Iris pigment epithelial cell (primary cell): ENCODE measurements around the gene GREB1.
A peak's percentile ranks its signal among the peaks of the same experiment; 100 is the strongest.

Experiments
- DNase-seq: peaks from one replicate; pipeline ENCODE4 v3.0.0-alpha.2; 2011; ENCODE audit warnings: low read depth

The GREB1 gene

DNA sequence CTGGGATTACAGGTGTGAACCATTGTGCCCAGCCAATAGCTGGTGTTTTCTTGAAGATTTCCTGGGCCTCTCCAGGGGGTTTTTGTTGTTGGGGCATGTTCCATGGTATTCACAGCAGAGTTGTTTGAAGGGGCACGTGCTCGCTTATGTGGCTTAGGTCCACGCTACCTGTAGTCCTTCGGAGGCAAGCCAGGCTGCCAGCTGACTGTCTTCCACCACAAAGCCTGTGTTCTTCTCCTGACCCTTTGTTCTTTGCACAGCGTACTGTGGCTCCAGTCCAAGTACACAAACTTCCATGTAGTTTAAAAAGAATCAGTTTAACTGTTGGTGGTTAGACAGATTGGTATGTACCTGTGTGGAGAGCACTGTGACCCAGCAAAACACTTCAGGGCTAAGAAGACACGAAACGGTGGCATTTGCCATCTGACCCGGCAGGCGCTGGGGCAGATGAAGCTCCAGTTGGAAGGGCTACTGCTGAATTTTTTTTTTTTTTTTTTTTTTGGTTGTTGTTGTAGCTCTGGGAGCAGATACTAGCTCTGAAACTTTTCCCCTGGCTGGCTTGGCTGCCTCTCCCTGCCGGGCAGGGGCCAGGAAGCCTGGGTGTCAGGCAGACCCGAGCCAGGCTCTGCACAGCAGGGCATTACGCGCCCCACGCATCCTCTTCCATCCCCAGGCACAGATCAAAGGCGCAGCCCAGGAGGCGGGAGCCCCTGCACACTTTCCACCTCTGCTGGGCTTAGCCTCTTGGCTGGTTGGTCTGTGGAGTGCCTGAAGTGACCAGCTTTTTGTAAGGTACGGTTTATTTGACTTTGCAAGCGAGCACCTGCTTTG is 5.7 kb downstream of the GREB1 start:
- DNase-seq = peak; percentile 23

DNA sequence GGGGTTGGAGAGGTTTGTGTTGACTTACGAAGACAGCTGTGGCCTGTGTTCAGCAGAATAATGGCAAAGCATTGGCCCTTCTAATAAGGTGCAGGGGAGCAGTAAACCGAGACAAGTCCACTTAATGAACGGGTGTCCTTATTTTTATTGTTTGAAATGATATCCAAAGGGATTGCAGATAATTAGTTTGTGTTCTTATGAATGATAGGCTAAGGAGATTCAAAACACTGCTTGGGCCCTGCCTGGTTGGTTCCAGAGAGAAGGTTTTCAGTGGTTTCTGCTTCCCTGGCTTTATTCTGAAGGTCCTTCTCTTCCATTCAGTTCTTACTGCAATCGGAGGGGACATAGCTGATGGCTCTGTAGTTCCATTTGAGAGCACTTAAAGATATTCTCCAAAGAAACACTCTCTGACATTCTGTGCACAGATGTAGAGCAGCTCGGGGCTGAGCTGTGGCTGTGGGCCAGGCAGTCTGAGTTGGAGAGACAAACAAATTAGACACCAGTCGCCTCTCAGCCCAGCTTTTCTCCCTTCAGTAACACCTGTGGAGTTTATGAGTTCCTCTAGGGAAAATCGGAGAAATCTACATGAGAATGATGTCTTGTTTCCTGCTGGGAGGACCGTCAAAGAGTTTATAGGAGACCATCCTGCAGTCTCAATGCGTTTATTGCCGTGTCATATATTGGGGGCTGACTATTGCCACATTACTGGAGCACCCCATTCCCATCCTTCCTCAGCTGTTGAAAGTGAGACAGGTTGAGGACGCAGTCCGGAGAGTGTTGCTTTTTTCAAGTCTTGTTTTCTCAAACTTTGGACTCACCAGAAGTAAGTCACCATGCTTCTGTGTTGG is 6.5 kb downstream of the GREB1 start:
- no peak for DNase-seq

DNA sequence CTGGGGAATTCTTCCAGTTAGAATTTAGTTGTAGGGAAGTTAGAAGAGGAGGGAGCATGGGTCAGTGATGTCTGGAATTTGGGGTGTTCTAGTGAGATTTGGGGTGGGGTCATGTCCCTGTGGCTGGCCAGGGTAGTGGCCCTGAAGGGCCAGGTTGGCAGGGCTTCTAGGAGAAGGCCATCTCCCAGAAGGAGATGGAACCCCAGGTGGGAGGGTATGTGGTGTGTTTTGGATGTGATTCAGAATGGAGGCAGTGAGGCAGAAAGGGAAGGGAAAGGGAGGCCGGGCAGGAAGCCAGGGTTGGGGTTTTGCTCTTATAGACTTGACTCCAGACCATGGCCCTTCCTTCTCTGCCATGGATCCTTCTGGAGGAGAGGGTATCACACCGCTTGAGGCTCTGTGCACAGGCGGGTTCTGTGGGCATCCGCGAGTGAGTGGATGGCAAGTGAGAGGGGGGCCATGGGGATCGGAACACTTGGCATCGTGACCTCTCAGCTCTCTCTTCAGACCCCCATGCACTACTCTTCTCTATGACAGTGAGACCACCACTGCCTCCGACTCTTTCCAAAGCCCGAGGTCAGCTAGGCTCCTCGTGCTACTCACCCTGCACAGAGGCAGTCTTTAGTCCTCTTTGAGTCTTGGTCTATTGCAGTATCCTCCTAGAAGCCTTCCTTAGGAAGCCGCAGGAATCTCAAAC is 7.3 kb downstream of the GREB1 start:
- no peak for DNase-seq

DNA sequence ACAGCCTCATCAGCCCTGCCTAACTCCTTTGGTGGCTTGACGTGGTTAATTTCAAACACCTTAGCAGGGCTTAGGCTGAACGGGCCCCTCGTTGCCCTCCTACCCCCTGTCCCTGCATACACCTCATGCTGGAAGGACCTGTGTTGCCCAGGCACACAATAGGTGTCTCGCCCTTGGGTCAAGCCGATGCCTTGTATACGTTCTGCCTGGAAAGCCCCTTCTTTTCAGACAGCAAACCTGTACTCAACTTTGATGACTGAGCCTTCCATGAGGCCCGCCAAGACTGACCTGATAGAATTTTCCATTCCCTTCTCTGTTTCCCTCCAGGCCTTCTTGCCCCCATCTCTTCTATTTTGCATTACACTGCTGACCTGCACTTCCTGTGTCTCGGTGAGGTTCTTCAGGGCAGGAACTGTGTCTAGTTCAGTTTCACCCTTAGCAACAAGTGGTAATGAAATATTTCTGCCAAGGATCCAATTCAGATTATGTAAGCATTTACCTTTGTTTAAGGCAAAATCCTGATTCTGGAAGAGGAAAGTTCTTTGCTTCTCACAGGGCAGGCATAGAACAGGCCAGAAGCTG is 7.9 kb downstream of the GREB1 start:
- no peak for DNase-seq

DNA sequence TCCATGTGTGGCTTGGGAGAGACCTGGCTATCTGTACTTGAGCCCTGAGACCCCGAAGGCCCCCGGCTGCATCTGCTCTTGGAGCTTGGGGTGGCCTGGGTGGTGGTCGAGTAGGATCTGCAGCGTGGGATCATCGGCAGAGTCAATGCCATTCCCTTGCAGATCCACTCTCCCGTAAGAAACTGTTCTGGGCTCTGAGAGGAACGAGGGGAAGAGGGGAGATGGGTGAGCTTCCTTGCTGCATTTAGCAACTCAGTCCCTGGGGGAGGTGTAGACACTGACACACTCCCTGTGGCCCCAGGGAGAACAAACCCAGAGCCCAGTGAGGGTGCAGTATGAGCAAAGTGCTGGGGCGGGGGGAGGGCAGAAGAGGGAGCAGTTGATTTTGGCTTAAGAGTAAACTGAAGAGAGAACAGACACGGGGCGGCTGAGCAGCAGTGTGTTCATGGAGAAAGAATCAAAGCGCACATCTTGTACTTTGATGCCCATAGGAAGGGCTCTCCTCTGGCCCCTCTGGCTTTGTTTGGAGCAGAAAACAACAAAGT is 8.5 kb downstream of the GREB1 start:
- DNase-seq = no peak

DNA sequence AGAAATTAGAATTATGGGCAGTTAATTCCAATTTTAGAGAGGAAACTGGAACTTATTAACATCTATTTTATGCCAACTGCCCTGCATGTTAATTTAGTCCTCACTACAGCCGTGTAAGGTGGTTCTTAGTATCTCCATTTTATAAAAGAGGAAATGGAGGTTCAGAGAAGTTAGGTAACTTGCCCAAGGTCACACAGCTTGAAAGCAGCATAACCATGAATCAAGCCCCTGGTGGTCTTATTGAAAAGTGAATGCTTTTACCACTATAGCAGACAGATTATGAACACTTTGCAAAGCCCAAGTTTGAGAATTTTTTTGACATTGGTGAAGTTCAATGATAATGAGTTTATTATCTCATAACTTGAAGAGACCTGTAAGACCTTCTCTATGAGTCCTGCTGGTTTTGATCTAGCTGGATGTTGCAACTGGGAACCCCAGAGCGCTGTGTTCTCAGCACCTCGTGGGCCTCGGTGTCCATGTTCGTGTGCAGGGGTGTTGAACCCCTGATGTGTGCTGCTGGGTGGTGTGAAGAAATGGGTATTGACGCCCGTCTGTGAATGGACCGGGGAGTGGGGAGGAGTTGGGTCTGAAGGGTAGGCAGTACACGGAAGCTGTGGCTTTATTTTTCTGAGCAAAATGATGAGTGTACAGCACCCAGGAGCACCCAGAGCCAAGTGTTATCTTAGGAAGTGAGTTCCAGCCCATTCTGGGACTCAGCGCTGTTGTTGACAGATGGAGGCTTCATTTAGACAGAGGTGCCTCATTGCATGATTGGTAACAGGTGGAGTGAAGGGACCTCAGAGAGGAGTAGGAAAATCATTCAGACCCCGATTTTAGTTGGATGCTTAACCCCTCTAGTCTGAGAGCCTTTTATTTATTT is 9.7 kb downstream of the GREB1 start:
- DNase-seq = no peak

DNA sequence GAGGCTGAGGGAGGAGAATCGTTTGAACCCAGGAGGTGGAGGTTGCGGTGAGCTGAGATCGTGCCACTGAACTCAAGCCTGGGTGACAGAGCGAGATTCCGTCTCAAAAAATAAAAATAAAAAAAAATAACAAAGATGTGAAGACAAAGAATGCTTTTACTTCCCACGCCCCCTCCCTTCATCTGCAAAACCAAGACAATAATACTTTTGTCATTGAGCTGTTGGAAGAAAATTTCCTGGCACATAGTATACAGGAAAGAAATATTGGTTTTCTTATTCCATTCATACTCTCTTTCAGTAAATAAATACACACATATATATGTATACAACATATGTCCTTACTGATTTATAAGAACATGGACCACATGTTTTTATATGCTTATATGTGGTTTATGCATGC is 12.2 kb downstream of the GREB1 start:
- DNase-seq = no peak

DNA sequence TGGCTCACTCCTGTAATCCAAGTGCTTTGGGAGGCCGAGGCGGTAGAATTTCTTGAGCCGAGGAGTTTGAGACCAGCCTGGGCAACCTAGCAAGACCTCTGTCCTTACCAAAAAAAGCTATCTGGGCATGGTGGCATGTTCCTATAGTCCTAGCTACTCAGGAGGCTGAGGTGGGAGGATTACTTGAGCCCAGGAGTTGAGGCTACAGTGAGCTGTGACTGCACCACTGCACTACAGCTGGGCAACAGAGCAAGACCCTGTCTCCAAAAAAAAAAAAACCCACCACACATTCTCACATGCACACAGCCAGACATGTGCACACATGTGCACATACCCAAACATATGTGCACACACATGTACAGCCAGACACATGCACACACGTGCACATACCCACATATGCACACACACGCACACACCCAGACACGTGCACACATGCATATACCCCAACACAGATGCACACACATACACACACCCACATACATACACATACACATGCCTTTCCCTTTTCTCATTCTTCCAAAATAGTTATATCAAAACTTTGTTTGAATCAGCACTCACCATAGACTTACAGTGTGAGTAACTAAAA is 14.2 kb downstream of the GREB1 start:
- DNase-seq = no peak

DNA sequence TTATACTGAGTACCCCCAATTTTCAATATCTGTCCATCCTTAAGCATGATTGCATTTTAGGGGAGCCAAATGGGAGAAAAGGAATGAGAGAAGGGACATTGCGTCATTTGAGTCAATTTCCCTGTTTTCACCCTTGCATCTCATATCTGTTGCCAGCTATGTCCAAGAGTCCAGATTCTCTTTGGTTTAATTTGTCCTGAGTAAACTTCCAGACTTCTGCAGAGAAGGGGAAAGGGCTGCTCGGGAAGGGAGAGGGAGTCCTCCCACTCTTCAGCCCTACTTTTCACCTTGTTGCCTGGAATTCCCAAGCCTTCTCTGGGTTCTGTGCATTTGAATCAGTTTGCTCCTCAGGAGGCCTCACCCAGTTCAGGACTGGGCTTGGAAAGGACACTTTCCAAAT is 16.5 kb downstream of the GREB1 start:
- DNase-seq = no peak

DNA sequence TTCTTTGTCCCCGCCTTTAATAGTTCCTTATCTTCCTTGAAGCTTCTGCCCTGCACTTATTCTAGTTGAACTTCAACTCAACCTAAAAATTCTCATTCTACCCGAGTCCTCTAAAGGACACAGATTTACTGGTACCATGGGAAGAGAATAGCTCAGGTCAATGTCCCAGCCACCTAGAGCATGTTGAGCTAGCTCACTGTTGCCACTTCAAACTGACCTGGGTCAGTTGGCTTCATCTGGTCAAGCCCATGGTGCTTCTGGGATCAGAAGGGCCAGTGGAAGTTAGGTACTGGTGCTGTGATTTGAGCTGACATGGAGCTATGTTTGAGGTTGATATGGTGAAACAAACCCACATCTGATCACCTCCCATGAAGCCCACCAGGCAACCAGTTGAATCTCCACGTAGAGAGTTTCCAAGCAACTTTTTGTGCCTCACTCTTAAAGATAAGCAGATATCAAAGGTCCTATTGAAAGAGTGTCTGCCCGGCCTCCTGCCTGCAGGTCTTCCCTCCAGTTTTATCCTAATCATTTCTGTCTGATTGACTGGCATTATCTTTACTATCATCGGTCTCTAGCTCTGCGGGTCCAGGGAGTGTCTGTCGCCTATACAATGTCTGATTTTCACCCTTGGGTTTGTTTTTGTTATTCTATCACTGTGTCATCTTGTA is 17.2 kb downstream of the GREB1 start:
- no peak for DNase-seq

DNA sequence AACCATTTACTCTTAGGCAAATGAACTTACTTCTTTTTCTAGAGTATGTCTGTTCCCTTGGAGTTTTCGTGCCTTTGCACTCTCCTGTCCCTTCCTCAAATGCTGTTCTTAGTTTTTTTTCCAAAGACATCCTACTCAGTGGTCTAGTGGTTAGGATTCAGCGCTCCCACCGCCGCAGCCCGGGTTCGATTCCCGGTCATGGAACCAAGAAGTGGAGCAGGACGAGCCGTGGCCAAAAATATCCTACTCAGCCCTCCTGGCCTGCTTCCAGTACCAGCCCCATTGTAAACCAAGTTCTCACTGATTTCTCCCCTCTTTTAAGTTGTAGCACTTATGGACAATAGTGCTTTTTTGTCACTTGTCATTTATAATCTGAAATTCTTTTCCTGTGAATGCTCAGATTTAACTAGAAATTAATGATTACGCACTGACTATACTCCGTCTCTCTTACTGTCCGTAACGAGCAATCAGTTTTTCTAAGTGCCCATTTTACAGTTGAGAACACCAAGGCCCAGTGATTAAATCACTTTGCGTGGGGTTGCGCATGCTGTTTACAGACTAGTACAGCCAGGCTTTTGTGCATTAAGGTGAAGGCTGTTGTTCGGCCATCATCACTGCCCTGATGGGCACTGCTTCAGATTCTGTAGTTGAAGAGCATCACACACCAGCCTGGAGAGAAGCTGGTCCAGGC is 17.9 kb downstream of the GREB1 start:
- no peak for DNase-seq

DNA sequence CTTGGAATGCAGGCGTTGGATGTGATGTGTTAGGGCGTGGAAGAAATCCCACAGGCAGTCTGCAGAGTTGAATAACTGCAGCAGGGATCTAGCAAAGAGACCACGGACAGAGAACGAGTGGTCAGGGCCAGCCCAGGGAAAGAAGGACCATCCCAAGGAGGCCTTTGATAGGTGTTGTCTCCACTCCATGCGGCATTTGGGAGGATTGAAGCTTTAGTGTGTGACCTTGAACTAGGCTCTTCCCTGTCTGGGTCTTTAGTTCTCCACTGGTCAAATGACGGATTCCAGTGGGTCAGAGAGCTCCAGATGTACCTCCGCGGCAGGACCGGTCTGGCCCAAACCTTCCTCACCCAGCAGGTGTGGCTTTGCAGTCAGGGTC is 18.4 kb downstream of the GREB1 start:
- DNase-seq = no peak

DNA sequence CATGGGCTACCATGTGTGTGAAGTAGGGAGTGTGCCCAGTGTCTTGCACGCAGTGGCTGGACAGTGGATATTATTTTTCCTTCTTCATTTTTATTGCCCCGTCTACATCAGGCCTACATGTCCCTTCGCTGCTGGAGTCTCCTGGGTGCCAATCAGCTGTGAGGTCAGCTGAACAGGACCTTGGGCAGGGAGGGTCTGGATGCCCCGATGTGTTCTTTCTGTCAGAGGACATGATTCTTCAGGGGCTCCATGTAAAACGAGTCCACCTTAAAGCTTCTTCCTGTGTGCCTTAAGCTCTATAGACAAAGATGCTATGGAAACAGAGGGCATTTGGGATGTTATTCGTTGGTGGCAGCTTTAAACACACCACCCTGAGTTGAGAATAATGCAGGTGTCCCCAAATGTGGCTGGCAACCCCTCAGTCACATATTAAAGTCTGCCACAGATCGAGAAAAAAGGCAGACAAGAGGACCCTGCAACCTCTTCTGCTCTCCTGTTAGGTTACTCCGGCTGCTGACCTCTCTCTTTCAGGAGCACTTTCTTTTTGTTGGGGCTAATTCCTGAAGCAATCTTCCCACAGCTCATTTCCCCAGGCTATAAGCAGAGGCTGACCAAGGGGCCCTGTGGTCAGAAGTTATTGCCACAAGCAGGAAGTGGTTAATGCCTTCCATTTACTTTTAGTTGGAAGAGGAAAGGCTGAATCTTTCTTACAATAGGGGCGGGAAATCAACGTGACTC is 20.0 kb downstream of the GREB1 start:
- DNase-seq = peak; percentile 67

DNA sequence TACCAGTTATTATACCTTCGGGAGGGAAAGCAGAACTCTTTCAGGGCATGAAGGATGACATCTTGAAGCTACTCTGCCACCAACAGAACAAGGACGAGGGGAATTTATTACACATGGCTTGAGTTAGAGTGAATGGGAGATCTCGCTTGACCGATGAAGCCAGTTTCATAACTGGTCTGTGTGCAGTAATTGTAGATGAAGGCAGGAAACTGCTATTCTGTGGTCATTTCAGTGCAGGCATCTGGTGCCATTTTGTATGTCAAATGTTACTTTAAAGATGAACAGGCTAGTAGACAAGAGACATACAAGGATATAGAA is 20.5 kb downstream of the GREB1 start:
- DNase-seq = no peak

DNA sequence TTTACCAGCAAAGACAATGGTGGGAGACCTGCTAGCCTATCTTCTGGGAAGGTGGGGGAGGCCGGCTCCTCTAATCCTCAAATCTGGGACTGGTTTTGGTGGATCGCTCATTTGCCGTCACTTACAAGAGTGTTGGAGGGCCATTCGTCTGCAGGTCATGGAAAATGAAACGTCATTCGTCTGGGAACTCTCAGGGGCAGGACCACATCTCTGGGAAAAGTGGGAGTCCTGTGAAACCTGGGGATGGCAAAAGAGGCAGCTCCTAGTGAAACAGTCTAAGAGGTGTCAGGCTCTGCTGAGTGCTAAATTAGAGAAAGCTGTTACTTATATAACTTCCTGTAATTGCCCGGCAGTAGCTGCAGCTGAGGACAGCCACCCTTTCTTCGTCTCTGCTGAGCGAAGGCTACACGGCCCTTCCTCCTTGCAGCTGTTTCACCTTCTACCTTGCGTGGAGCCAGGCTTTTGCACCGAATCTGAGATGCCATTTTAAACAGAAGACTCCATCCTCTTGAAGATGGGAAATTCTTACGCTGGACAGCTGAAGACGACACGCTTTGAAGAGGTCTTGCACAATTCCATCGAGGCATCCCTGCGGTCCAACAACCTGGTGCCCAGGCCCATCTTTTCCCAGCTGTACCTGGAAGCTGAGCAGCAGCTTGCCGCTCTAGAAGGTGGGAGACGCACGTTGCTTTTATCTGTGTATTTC is 22.4 kb downstream of the GREB1 start:
- no peak for DNase-seq

DNA sequence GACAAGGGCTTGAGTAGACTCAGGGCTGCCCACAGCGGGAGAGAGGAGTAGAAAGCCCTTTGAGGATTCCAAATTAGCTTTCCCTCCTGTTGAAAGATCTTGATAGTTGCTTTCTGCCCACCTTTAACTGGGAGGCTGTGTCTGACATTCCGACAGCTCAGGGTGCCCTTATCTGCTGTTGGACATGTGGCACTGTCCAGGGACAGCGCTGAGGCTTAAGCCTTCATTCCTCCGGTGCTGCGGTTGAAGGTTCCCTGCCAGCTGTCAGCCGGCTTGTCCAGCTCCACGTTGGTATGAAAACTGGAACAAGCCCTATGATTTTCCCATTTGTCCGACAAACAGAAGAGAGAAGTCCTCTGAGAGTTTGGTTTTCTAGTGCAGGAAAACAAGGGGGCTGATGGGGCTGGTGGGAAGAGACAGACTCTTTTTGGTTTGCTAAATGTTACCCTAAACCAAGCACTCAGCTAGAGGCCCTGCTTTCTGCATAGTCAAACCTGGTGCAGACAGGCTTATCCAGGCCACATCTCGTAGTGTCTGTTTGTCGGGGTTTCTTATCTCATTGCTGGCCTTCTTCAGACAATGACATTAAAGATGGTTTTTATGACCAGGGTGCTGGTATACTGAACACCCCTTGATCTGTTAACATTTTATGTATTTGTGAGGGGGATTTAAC is 24.5 kb downstream of the GREB1 start:
- no peak for DNase-seq

DNA sequence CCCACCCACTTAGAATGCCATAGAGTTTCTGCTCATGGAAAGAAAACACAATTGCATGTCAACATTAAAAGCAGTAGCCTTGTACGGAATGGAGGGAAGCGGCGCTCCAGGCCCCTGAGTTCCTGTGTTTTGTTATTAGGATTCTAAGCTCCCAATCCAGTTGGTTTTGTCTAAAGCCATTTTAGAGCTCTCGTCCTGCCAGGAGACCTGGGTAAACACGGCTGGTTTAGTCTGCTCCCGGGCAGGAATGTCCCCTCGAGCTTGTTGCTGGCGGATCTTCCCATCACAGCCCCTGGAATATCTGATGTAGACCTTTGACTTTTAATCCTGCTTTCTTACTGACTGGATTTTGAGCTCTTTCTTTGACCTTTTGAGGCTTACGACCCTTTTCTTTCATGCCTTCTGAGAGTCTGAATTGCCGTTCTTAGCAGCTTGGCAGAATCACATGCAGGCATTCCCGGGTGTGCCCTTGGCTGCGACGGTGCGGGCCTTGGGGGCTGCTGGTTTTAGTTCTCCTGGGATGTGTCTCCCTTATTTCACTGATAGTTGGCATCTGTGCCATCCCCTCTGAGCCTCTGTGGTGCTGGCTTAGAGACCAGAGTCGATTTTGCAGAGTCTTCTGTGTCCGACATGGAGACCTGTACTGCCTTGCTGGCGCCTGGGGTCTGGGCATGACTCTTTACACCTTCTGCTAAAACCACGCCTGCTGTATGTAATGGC is 25.4 kb downstream of the GREB1 start:
- no peak for DNase-seq
